Upper lobe of left lung (tissue), 6 donors: ENCODE measurements around the gene SCARB2. TPM values are rescaled to one million over a fixed set of nuclear protein-coding genes. Genes with fewer than 3 reads are reported as not detected.

ENCODE experiments used
- ATAC-seq, 2 donors: fragments of 200-7000 bp; cut with Tn5 transposase; one replicate each; pipeline ENCODE4 v1.9.1; 2022; ENCODE audit warnings: mild to moderate bottlenecking in 2 of 2, moderate library complexity in 2 of 2; ENCODE audit not compliant: low FRiP score in 2 of 2
- DNase-seq, 2 donors: peaks; one replicate each; pipeline ENCODE4 v3.0.0-alpha.2; 2019 to 2020
- H3K27ac ChIP-seq, 4 donors: fragments of 200-600 bp; sonication (generic); one replicate each; pipeline ENCODE4 v1.5.1; 2016 to 2019
- H3K27me3 ChIP-seq, 4 donors: fragments of 200-600 bp; sonication (generic); one replicate each; pipeline ENCODE4 v1.5.1; 2017 to 2019
- H3K36me3 ChIP-seq, 4 donors: fragments of 200-600 bp; sonication (generic); one replicate each; pipeline ENCODE4 v1.5.1; 2016 to 2019
- H3K4me1 ChIP-seq, 4 donors: fragments of 200-600 bp; sonication (generic); one replicate each; pipeline ENCODE4 v1.5.1; 2018 to 2019
- H3K4me3 ChIP-seq, 4 donors: fragments of 200-600 bp; sonication (generic); one replicate each; pipeline ENCODE4 v1.5.1; 2017 to 2019; ENCODE audit warnings: mild to moderate bottlenecking in 2 of 4, moderate library complexity in 1 of 4
- H3K9me3 ChIP-seq, 4 donors: fragments of 200-600 bp; sonication (generic); one replicate each; pipeline ENCODE4 v1.5.1; 2018 to 2019
- EP300 ChIP-seq, 4 donors: sonication (generic); formaldehyde crosslinking; IDR thresholded peaks; one replicate each; pipeline ENCODE4 v1.5.1; 2017; ENCODE audit warnings: antibody characterized with exemption in 4 of 4, control low read depth in 2 of 4
- POLR2A ChIP-seq, 4 donors: fragments of 450-650 bp; IDR thresholded peaks; one replicate each; pipeline ENCODE4 v1.5.1; 2016 to 2017; ENCODE audit warnings: antibody characterized with exemption in 4 of 4, mild to moderate bottlenecking in 2 of 4
- POLR2AphosphoS5 ChIP-seq, 2 donors: sonication (generic); formaldehyde crosslinking; IDR thresholded peaks; one replicate each; pipeline ENCODE4 v1.5.1; 2017; ENCODE audit warnings: antibody characterized with exemption in 2 of 2
- WGBS, 2 donors: methylation state at CpG; one replicate each; pipeline ENCODE4 v1.1.5; 2017 to 2018; 5-methylcytosine and 5-hydroxymethylcytosine counted together
- total RNA-seq, 6 donors: library from RNA; depleted of rRNA in 4 of 6; stranded (reverse); fragments of >200 nt in 4 of 6; gene quantifications; one replicate each; pipeline versions ENCODE4 v1.1.0 to v1.2.1, GENCODE V29; 2016 to 2021
- TF ChIP-seq, protein P1 (sequence below), 6 experiments: fragments of 450-650 bp in 4 of 6; fragments of 200-600 bp in 2 of 6; sonication (generic) in 2 of 6; IDR thresholded peaks; one replicate each; pipeline ENCODE4 v1.5.1; 2016 to 2019; ENCODE audit warnings: antibody characterized with exemption in 6 of 6
- donor health status: DM: no; HTN: no; CAD: no; lungs with moderate emphysema.
- donor health status: DM: no; HTN: yes; CAD: no; lungs with severe emphysema.

SCARB2 gene
- total RNA-seq, 6 donors from 2014 or later: 103 to 190 (median 174) TPM

DNA sequence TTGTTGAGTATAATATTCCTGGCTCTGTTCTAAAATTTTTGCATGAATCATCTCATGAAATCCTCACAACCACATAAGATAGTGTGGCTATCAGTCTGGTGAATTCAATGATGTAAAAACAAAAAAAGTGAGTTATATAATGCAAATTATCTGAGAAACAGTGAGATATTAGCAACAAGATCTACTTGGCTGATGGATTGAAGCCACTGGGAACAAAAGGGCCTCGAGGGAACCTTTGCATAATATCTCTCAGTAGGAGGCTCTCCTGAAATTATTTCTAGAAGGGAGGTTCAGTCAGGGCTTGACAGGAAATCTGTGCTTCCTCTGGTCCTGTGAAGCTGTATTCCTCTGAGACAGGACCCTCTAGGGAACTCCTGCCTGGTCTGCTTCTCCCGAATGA is 35.3 kb downstream of the SCARB2 start:
- peaks cover 0 to 7% (median 3%) of the 10 kb centered on the region in 4 donors for H3K4me1 ChIP-seq
- H3K9me3 ChIP-seq: no peaks in the 10 kb centered on the region
- TF ChIP-seq POLR2AphosphoS5 (IDR thresholded peaks at IDR 0.05) (no peak), EP300 (IDR thresholded peaks at IDR 0.05) (no peak), POLR2A (IDR thresholded peaks at IDR 0.05) (no peak)
- TF ChIP-seq, protein P1, sequence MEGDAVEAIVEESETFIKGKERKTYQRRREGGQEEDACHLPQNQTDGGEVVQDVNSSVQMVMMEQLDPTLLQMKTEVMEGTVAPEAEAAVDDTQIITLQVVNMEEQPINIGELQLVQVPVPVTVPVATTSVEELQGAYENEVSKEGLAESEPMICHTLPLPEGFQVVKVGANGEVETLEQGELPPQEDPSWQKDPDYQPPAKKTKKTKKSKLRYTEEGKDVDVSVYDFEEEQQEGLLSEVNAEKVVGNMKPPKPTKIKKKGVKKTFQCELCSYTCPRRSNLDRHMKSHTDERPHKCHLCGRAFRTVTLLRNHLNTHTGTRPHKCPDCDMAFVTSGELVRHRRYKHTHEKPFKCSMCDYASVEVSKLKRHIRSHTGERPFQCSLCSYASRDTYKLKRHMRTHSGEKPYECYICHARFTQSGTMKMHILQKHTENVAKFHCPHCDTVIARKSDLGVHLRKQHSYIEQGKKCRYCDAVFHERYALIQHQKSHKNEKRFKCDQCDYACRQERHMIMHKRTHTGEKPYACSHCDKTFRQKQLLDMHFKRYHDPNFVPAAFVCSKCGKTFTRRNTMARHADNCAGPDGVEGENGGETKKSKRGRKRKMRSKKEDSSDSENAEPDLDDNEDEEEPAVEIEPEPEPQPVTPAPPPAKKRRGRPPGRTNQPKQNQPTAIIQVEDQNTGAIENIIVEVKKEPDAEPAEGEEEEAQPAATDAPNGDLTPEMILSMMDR (IDR thresholded peaks at IDR 0.05): no peak
- ATAC-seq: no peak
- no peak for DNase-seq
- no peak overlapping the region for H3K4me3 ChIP-seq
- 40 to 54% methylated on average over 2 of the region's 2 CpGs for WGBS, 2 donors
- H3K27me3 ChIP-seq: no peaks in the 10 kb centered on the region
- no peak overlapping the region for H3K27ac ChIP-seq
- H3K36me3 ChIP-seq: peaks cover 12 to 61% (median 33%) of the 10 kb centered on the region in 4 donors

DNA sequence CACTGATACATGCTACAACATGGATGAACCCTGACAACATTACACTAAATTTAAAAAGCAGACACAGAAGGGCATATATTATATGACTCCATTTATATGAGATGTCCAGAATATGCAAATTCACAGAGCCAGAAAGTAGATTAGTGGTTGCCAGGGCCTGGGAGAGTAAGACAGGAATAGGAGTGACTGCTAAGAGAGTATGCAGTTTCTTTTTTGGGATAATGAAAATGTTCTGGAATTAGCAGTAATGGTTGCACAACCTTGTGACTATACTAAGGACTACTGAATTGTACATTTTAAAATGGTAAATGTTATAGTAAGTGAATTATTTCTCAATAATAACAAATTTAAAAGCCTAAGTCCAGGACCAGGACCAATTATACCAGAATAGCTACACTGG is 35.9 kb downstream of the SCARB2 start:
- Histone ChIP-seq H3K4me3 (no peak overlapping the region), H3K27me3 (no peaks in the 10 kb centered on the region), H3K36me3 (peaks cover 16 to 67% (median 36%) of the 10 kb centered on the region in 4 donors), H3K4me1 (peaks cover 0 to 7% (median 3%) of the 10 kb centered on the region in 4 donors), H3K9me3 (no peaks in the 10 kb centered on the region), H3K27ac (no peak overlapping the region)
- TF ChIP-seq POLR2AphosphoS5 (IDR thresholded peaks at IDR 0.05) (no peak), EP300 (IDR thresholded peaks at IDR 0.05) (no peak), POLR2A (IDR thresholded peaks at IDR 0.05) (no peak)
- TF ChIP-seq, protein P1 (IDR thresholded peaks at IDR 0.05): no peak
- ATAC-seq: no peak
- no peak for DNase-seq

DNA sequence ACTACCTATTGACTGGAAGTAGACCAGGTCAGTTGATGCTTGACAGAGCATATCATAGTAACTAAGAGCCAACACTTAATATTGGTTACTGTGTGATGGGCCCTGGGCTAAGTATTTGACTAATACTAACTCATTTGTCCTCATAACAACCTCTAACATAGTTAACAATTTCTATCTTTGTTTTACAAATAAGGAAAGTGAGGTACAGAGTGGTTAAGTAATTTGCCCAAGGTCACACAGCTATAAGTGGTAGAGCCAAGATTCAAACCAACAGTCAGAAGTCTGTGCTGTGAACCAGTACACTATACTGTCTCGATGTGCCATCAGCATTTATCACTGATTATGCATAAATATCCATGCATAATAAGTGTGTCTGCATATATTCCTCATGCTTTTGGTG is 38.3 kb downstream of the SCARB2 start:
- TF ChIP-seq POLR2A (IDR thresholded peaks at IDR 0.05) (no peak), POLR2AphosphoS5 (IDR thresholded peaks at IDR 0.05) (no peak), EP300 (IDR thresholded peaks at IDR 0.05) (no peak)
- WGBS, 2 donors: 96 to 100% methylated on average over 1 of the region's 1 CpG
- Histone ChIP-seq H3K4me3 (no peak overlapping the region), H3K9me3 (no peaks in the 10 kb centered on the region), H3K27ac (no peak overlapping the region), H3K27me3 (no peaks in the 10 kb centered on the region), H3K4me1 (peaks cover 0 to 7% (median 3%) of the 10 kb centered on the region in 4 donors), H3K36me3 (peaks cover 21 to 89% (median 39%) of the 10 kb centered on the region in 4 donors)
- no peak for ATAC-seq
- no peak for DNase-seq

DNA sequence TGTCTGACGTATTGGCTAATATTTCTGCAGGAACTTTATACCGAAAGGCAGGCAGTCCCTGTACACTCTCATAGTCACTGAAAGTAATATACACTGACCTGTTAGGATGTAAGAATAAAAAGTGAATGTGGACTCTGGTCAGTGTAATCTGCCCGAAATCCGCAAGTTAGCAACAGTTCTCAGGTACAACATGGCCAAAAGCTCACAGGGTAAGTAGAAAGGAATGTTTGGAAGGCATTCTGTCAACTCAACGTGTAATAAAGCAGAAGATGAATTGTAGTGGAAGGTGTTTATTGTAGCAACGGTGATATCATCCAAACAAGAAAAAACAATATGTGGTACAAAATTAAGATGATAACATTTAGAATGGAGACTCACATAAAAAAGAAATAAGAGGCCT is 39.4 kb downstream of the SCARB2 start:
- TF ChIP-seq EP300 (IDR thresholded peaks at IDR 0.05) (no peak), POLR2A (IDR thresholded peaks at IDR 0.05) (no peak), POLR2AphosphoS5 (IDR thresholded peaks at IDR 0.05) (no peak)
- TF ChIP-seq, protein P1 (IDR thresholded peaks at IDR 0.05): no peak
- no peaks in the 10 kb centered on the region for H3K4me1 ChIP-seq
- H3K27ac ChIP-seq: no peak overlapping the region
- H3K4me3 ChIP-seq: no peak overlapping the region
- H3K27me3 ChIP-seq: no peaks in the 10 kb centered on the region
- no peak for DNase-seq
- peaks cover 27 to 87% (median 39%) of the 10 kb centered on the region in 4 donors for H3K36me3 ChIP-seq
- no peaks in the 10 kb centered on the region for H3K9me3 ChIP-seq
- ATAC-seq: no peak
- WGBS, 2 donors: 89 to 90% methylated on average over 6 of the region's 6 CpGs

DNA sequence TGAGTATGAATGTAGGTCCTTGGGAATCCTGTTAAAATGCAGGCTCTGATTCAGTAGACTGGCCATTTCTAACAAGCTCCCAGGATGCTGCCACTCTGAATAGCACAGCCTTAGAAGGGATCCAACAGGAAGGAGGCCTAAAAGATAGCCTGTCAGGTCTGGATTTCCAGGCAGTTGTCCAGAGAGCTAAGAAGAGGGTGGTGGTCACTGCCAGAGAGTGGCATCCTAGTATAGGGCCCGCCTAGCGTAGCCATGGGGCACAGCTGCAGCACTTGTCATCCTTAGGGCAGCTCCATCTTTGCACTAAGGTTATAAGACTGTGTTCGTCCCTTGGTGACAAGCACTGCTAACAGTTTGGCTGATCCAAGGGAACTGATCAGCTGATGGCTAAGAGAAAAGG is 44.9 kb downstream of the SCARB2 start:
- Histone ChIP-seq H3K36me3 (peaks cover 32 to 94% (median 53%) of the 10 kb centered on the region in 4 donors), H3K4me3 (no peak overlapping the region)

More for the DNA sequence above, 44.9 kb downstream of the SCARB2 start:
- TF ChIP-seq, protein P1 (IDR thresholded peaks at IDR 0.05): no peak
- TF ChIP-seq EP300 (IDR thresholded peaks at IDR 0.05): no peak
- no peak for TF ChIP-seq POLR2A (IDR thresholded peaks at IDR 0.05)
- TF ChIP-seq POLR2AphosphoS5 (IDR thresholded peaks at IDR 0.05): no peak
- no peak for DNase-seq
- no peak overlapping the region for H3K27ac ChIP-seq
- H3K4me1 ChIP-seq: no peaks in the 10 kb centered on the region
- no peaks in the 10 kb centered on the region for H3K9me3 ChIP-seq
- H3K27me3 ChIP-seq: no peaks in the 10 kb centered on the region
- WGBS, 2 donors: 98 to 100% methylated on average over 3 of the region's 3 CpGs
- ATAC-seq: no peak
